ENCODE measurements around the gene STARD7. TPM values are rescaled to one million over a fixed set of nuclear protein-coding genes. Genes with fewer than 3 reads are reported as not detected.

The STARD7 gene
- total RNA-seq, 1 experiment from 2014 or later, result 105 TPM

GRCh38 chr2:96204836-96205624 lies 3.6 kb downstream of the STARD7 start:
- TF ChIP-seq CTCF (IDR thresholded peaks at IDR 0.05; ENCODE audit: unreplicated experiment), result no peak
- CTCF ChIA-PET, result interaction anchor here (0.6 to 2.5 kb wide), 6 partner anchors 31 to 932 kb away, joined by 3 to 9 read pairs (median 4); no protein-coding TSS in a partner anchor
- Mint-ChIP-seq H3K4me1 (ENCODE audit: insufficient read depth, unreplicated experiment) (peaks cover 46% of the 10 kb centered on the region), H3K27ac (ENCODE audit: low read depth, unreplicated experiment) (peak overlapping the region; percentile 65), H3K4me3 (ENCODE audit: unreplicated experiment) (peak overlapping the region; percentile 59), H3K36me3 (ENCODE audit: insufficient read depth, unreplicated experiment) (peaks cover 15% of the 10 kb centered on the region), H3K9me3 (ENCODE audit: unreplicated experiment) (no peaks in the 10 kb centered on the region), H3K27me3 (ENCODE audit: insufficient read depth, unreplicated experiment) (no peaks in the 10 kb centered on the region)
- DNase-seq (ENCODE audit: unreplicated experiment), result peak; percentile 7
- BruUV-seq (replicated peaks), result no TSS peak
- intact Hi-C loops (cut with micrococcal nuclease), result no loop called here
- POLR2A ChIA-PET, result interaction anchor here (0.7 to 2.1 kb wide), 8 partner anchors 30 to 329 kb away, joined by 3 to 19 read pairs (median 4); partner anchors contain the start of gene SNRNP200

DNA sequence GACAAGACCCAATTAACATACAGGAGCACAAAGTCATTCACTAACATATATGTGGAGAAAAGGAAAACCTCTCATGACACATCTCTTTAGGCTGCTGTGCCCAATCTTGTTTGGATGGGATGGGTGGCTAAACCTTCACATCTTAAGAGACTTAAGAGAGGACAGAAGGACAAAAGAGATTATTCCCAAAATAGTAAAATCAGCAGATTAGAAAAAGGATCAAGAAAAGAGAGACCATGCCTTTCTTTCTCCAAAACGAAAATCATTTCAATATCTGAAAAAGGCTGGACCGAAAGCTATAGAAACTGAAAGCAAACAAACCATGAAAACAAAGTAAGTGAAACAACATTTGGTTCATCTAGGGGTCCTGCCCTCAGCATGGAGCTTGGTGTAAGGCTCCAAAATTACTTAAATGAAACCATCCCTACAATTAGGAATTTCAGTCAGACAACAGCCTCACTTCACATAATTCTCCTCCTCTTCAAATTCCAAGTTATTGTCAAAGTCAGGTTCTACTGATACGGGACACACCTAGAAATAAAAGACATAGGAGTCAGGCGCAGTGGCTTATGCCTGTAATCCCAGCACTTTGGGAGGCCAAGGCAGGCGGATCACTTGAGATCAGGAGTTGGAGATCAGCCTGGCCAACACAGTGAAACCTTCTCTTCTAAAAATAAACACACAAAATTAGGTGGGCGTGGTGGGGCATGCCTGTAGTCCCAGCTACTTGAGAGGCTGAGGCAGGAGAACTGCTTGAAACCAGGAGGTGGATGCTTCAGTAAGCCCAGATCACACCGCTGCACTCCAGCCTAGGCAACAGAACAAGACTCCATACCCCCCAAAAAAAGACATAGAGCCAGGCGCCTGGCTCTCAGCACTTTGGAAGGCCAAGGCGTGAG lies 5.2 kb downstream of the STARD7 start:
- no peaks in the 10 kb centered on the region for H3K27me3 Mint-ChIP-seq (ENCODE audit: insufficient read depth, unreplicated experiment)
- DNase-seq (ENCODE audit: unreplicated experiment), result no peak
- intact Hi-C loops (cut with micrococcal nuclease), result no loop called here
- H3K27ac Mint-ChIP-seq (ENCODE audit: low read depth, unreplicated experiment), result no peak overlapping the region
- H3K4me1 Mint-ChIP-seq (ENCODE audit: insufficient read depth, unreplicated experiment), result peaks cover 38% of the 10 kb centered on the region
- BruUV-seq (replicated peaks), result no TSS peak
- ChIA-PET POLR2A (interaction anchor here (0.7 to 1.1 kb wide), 2 partner anchors 64 to 70 kb away, joined by 3 read pairs; no protein-coding TSS in a partner anchor), CTCF (interaction anchor here (0.6 to 4.8 kb wide), 6 partner anchors 8 to 599 kb away, joined by 3 to 37 read pairs (median 6); no protein-coding TSS in a partner anchor)
- no peaks in the 10 kb centered on the region for H3K9me3 Mint-ChIP-seq (ENCODE audit: unreplicated experiment)
- no peak overlapping the region for H3K4me3 Mint-ChIP-seq (ENCODE audit: unreplicated experiment)
- H3K36me3 Mint-ChIP-seq (ENCODE audit: insufficient read depth, unreplicated experiment), result peaks cover 15% of the 10 kb centered on the region
- no peak for TF ChIP-seq CTCF (IDR thresholded peaks at IDR 0.05; ENCODE audit: unreplicated experiment)

DNA sequence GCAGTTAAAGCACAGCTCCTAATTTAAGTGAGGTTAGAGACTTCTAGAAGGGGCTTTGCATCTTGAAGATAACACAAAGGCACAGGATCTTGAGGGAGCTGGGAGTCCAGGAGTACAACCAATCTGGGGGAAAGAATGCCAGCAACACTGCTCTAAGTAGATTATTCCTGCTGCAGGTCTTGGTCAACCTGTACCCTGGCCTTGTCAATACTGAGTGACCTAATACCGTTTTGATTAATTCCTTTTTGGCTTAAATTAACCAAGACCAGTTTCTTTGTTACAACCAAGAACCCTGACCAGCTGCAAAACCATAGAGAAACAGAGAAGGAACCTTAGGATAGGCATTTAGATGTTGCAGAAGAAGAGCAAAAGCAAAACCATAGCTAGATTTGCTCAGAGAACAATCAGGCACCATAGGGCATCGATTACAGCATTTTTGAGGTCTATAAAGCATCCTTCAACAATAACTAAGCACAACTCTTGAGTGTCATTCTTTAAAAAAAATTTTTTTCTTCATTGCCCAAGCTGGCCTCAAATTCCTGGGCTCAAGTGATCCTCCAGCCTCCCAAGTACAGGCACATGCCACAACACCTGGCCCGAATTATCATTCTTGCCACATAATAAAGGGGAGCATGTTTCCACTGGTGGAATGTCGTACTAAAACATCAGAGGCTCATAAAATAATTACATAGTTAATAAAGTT lies 6.3 kb downstream of the STARD7 start:
- ChIA-PET CTCF (interaction anchor here (0.6 to 4.8 kb wide), 7 partner anchors 27 to 600 kb away, joined by 3 to 37 read pairs (median 4); no protein-coding TSS in a partner anchor), POLR2A (interaction anchor here (0.5 to 1.3 kb wide), 3 partner anchors 17 to 211 kb away, joined by 3 read pairs; partner anchors contain the start of gene ANKRD36C)
- intact Hi-C loops (cut with micrococcal nuclease), result no loop called here
- Mint-ChIP-seq H3K36me3 (ENCODE audit: insufficient read depth, unreplicated experiment) (peaks cover 15% of the 10 kb centered on the region), H3K4me1 (ENCODE audit: insufficient read depth, unreplicated experiment) (peaks cover 38% of the 10 kb centered on the region), H3K4me3 (ENCODE audit: unreplicated experiment) (no peak overlapping the region), H3K27ac (ENCODE audit: low read depth, unreplicated experiment) (no peak overlapping the region), H3K27me3 (ENCODE audit: insufficient read depth, unreplicated experiment) (no peaks in the 10 kb centered on the region), H3K9me3 (ENCODE audit: unreplicated experiment) (no peaks in the 10 kb centered on the region)
- no TSS peak for BruUV-seq (replicated peaks)
- DNase-seq (ENCODE audit: unreplicated experiment), result no peak
- TF ChIP-seq CTCF (IDR thresholded peaks at IDR 0.05; ENCODE audit: unreplicated experiment), result no peak
